ENCODE measurements around the gene ANKRD17.
A peak's percentile ranks its signal among the peaks of the same experiment; 100 is the strongest.

ANKRD17 gene

DNA sequence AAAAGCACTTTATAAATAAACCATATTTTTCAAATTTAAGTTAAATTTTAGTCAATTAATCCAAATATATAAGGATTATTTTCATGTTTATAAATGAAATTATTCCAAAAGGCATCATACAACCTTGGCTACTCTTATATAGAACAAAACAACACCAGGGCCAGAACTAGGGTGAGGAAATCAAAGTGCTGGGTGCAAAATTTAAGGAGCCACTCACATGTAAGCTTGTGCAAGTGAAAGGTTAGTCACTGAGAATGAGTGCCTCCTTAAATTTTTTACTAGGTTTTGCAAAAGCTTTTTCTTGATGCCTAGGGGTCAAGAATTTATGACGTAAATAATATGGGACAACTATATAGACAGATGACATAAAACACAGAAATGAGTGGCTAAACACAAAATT lies 105.7 kb downstream of the ANKRD17 start:
- no peak overlapping the region for H3K4me3 ChIP-seq (ENCODE audit: low read depth, low read length)
- DNase-seq (ENCODE audit: low read depth) = no peak

DNA sequence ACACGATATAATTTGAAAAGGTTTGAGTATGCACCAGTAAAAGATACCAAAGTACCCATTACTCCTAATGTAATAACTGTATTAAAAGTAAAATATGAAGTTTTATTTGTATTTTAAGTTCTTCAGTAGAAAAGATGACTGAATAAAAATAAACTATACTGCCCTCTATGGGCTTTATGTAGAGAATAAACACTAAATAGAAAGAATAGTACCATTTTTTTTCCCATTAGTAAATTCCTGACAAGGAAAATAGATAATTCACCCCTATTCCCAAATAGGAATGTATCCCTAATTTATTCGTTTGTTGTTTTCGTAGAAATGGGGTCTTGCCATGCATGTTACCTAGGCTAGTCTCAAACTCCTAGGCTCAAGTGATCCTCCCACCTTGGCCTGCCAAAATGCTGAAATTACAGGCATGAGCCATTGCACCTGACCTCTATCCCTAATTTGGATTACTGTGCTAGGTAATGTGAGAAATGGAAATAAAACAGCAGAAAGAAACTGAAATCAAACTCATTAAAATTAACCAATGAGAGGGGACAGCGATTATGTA lies 115.5 kb downstream of the ANKRD17 start:
- no peak overlapping the region for H3K4me3 ChIP-seq (ENCODE audit: low read depth, low read length)
- no peak for DNase-seq (ENCODE audit: low read depth)

DNA sequence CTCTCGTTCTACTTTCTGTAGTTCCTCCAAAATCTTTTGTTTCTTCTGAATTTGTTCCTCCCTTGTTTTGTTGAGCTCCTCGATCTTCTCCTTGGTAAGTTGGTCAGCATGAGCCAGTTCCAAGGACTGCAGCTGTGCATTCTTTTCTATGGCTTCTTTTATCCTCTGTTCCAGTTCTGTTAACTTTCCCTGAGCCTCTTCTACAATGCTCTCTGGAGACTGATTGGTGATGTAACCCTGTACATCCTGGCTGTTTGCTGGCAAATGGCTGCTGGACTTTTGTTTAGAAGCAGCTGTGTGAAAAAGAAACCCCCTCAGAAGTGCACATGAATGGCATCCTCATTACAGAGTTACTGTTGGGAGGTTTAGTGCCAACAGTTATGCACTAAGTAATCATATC lies 118.6 kb downstream of the ANKRD17 start:
- DNase-seq (ENCODE audit: low read depth) = peak; percentile 61
- H3K4me3 ChIP-seq (ENCODE audit: low read depth, low read length) = no peak overlapping the region

- DNase-seq (ENCODE audit: low read depth) = no peak
- H3K4me3 ChIP-seq (ENCODE audit: low read depth, low read length) = no peak overlapping the region
Observed at GRCh38 chr4:73139245-73139644, 119.4 kb downstream of the ANKRD17 start.

DNA sequence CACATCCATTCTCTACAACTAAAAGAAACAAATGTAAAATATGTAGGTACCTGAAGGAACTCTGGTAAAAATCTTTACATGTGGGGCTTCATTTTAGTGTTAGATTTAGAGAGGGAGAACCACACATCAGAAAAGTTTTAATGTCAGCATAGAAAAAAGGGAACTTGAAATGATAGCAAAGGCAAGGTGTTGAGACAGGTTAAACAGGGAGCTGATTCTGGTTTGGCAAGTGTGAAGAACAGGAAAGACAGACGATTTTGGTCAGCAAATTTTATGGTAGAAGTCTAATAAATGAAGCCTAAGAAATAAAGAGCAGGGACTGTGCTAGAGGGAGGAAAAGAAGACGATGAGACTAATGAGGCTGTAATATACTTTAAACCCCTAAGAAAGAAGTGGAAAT lies 121.5 kb downstream of the ANKRD17 start:
- DNase-seq (ENCODE audit: low read depth) = no peak
- H3K4me3 ChIP-seq (ENCODE audit: low read depth, low read length) = no peak overlapping the region

DNA sequence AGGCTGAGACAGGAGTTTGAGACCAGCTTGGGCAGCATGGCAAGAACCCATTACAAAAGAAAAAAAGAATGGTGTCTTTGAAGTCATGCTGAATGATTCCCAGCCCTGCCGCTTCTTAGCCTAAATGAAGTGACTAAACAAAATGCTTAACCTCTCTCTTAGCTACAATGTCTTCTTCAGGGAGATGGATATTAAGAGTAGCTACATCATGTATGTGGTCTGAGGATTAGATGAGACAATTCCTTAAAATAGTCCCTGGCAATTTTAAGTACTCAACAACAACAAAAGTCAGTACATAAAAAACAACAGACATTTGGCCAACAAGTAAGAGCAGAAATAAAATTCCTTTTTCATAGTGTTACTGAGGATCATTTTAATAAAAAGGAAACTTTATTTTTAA lies 124.8 kb downstream of the ANKRD17 start:
- H3K4me3 ChIP-seq (ENCODE audit: low read depth, low read length) = no peak overlapping the region
- no peak for DNase-seq (ENCODE audit: low read depth)

DNA sequence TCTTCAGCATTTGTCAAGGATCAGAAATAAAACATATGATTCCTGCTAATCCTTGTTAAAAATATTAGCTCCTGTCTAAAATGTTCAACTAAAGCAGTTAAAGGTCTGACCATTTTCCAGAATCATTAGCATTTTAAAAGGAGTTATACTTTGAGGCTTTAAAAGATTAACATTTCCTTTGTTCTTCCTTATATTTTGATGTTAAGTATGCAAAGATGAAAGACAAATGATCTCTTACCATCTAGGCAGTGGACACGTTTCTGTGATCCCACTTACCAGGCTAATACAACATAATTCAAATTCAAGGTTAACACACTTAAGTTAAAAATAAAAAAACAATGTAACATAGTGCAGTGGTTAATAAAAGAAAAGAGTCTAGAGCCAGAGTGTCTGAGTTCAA lies 127.3 kb downstream of the ANKRD17 start:
- no peak overlapping the region for H3K4me3 ChIP-seq (ENCODE audit: low read depth, low read length)
- DNase-seq (ENCODE audit: low read depth) = no peak

DNA sequence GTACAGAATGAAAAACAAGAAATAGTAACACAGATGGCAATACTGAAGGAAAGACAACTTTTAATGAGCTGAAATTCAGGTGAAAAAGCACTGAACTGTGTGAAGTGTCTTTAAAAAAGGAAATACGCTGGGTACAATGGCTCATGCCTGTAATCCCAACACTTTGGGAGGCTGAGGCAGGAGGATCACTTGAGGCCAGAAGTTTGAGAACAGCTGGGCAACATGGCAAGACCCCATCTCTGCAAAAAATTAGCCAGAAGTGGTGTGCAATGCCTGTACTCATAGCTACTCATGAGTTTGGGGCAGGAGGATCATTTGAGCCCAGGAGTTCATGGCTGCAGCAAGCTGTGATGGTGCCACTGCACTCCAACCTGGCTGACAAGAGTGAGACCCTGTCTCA lies 129.3 kb downstream of the ANKRD17 start:
- no peak for DNase-seq (ENCODE audit: low read depth)
- no peak overlapping the region for H3K4me3 ChIP-seq (ENCODE audit: low read depth, low read length)

GRCh38 chr4:73127839-73128453 lies 130.7 kb downstream of the ANKRD17 start:
- no peak for DNase-seq (ENCODE audit: low read depth)
- no peak overlapping the region for H3K4me3 ChIP-seq (ENCODE audit: low read depth, low read length)

- DNase-seq (ENCODE audit: low read depth) = no peak
- H3K4me3 ChIP-seq (ENCODE audit: low read depth, low read length) = no peak overlapping the region
Observed at GRCh38 chr4:73109493-73109892, 149.1 kb downstream of the ANKRD17 start.

DNA sequence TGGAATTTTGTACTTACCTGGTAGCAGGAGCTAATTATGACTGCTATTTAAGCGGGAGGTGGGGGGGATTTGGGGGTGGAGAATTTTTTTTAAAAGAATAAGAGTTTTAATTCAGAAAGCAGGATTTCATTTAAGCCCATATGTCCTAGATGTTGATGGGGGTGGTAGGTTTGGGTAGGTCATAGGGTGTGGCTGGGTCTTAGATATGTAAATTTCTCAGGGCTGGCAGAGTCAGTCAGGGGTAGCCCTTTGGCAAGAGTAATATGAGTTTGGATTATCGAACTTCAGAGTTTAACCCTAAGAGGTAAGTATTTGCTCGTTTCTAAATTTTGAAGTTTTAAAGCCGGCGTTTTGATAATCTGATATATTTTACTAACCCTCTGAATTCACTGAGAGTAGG lies 153.9 kb downstream of the ANKRD17 start:
- H3K4me3 ChIP-seq (ENCODE audit: low read depth, low read length) = no peak overlapping the region
- no peak for DNase-seq (ENCODE audit: low read depth)

- no peak for DNase-seq (ENCODE audit: low read depth)
- no peak overlapping the region for H3K4me3 ChIP-seq (ENCODE audit: low read depth, low read length)
Observed at GRCh38 chr4:73103799-73104503, 154.6 kb downstream of the ANKRD17 start.

GRCh38 chr4:73099143-73099542 lies 159.5 kb downstream of the ANKRD17 start:
- no peak overlapping the region for H3K4me3 ChIP-seq (ENCODE audit: low read depth, low read length)
- DNase-seq (ENCODE audit: low read depth) = no peak

GRCh38 chr4:73098713-73099112 lies 159.9 kb downstream of the ANKRD17 start:
- H3K4me3 ChIP-seq (ENCODE audit: low read depth, low read length) = no peak overlapping the region
- DNase-seq (ENCODE audit: low read depth) = no peak

GRCh38 chr4:73098016-73098415 lies 160.6 kb downstream of the ANKRD17 start:
- DNase-seq (ENCODE audit: low read depth) = no peak

DNA sequence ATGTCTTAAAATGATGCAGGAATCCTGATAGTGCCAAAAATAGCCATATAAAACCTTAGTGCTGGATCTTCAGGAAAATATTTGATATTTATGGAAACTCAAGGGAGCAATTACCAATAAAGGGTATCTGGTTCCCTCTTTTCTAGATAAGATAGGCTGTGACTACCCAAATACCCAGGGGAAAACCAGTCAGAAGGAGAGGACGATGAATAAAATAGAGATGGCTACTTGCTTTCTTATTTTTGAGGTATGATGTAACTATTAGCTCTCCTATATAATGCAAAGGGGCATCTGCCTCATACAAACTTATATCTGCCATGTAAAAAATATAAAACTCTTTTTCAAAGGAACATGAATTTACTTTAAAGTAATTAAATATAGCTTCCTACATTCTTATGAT lies 165.7 kb downstream of the ANKRD17 start:
- no peak overlapping the region for H3K4me3 ChIP-seq (ENCODE audit: low read depth, low read length)
- no peak for DNase-seq (ENCODE audit: low read depth)

More at GRCh38 chr4:73098016-73098415, 160.6 kb downstream of the ANKRD17 start:
- no peak overlapping the region for H3K4me3 ChIP-seq (ENCODE audit: low read depth, low read length)

- no peak for DNase-seq (ENCODE audit: low read depth)
- H3K4me3 ChIP-seq (ENCODE audit: low read depth, low read length) = no peak overlapping the region
Observed at GRCh38 chr4:73090738-73091137, 167.9 kb downstream of the ANKRD17 start.

GRCh38 chr4:73087871-73088270 lies 170.7 kb downstream of the ANKRD17 start:
- no peak for DNase-seq (ENCODE audit: low read depth)
- H3K4me3 ChIP-seq (ENCODE audit: low read depth, low read length) = no peak overlapping the region

GRCh38 chr4:73086095-73086868 lies 172.3 kb downstream of the ANKRD17 start:
- no peak for DNase-seq (ENCODE audit: low read depth)
- H3K4me3 ChIP-seq (ENCODE audit: low read depth, low read length) = no peak overlapping the region

- DNase-seq (ENCODE audit: low read depth) = no peak
- H3K4me3 ChIP-seq (ENCODE audit: low read depth, low read length) = no peak overlapping the region
Observed at GRCh38 chr4:73080789-73081188, 177.8 kb downstream of the ANKRD17 start.

Data from skeletal muscle cell (primary cell).